Mucosa of descending colon (tissue), 3 donors: ENCODE measurements around the gene TOM1. TPM values are rescaled to one million over a fixed set of nuclear protein-coding genes. Genes with fewer than 3 reads are reported as not detected.

ENCODE experiments used
- ATAC-seq: fragments of 200-7000 bp; cut with Tn5 transposase; one replicate; pipeline ENCODE4 v1.9.1; 2020; ENCODE audit warnings: mild to moderate bottlenecking, moderate library complexity
- DNase-seq, 3 donors: peaks; one replicate each; pipeline ENCODE4 v3.0.0-alpha.2; 2020
- H3K36me3 ChIP-seq: fragments of 200-600 bp; one replicate; pipeline ENCODE4 v1.8.0; 2021; ENCODE audit warnings: low read depth, mild to moderate bottlenecking
- H3K4me1 ChIP-seq: fragments of 200-600 bp; one replicate; pipeline ENCODE4 v1.8.0; 2021; ENCODE audit warnings: low read depth, mild to moderate bottlenecking
- H3K4me3 ChIP-seq: fragments of 200-600 bp; one replicate; pipeline ENCODE4 v1.8.0; 2021; ENCODE audit warnings: mild to moderate bottlenecking
- H3K9me3 ChIP-seq: fragments of 200-600 bp; one replicate; pipeline ENCODE4 v1.8.0; 2021; ENCODE audit warnings: mild to moderate bottlenecking
- CTCF ChIP-seq: fragments of 200-600 bp; IDR thresholded peaks from one replicate; pipeline ENCODE4 v1.8.0; 2022; ENCODE audit warnings: antibody characterized with exemption, mild to moderate bottlenecking
- intact Hi-C, 2 donors: fragments of 100-400 bp; cut with DNase I in 1 of 2; cut with micrococcal nuclease in 1 of 2; formaldehyde crosslinking; loops; one replicate each; pipeline versions ENCODE4 v1.11.0 to v1.11.1; 2022; cut with DNase I, micrococcal nuclease
- total RNA-seq, 3 donors: library from RNA; stranded (reverse); fragmentation: NEBNext Ultra II Directional in 2 of 3; extraction: Animal tissue kit (Norgen Biotek cat#: 25700) in 2 of 3; gene quantifications; one replicate each; pipeline versions ENCODE4 v1.2.1 to v1.2.4, GENCODE V29; 2021 to 2023
- donor health status: DM: no; HTN: no; CAD: no; lungs with moderate emphysema.
- donor health status: DM: no; HTN: no; CAD: no.
- donor health status: DM: no; HTN: yes; CAD: no.

The TOM1 gene
- total RNA-seq, 3 donors from 2014 or later = 59.8 to 74.7 (median 60.2) TPM

DNA sequence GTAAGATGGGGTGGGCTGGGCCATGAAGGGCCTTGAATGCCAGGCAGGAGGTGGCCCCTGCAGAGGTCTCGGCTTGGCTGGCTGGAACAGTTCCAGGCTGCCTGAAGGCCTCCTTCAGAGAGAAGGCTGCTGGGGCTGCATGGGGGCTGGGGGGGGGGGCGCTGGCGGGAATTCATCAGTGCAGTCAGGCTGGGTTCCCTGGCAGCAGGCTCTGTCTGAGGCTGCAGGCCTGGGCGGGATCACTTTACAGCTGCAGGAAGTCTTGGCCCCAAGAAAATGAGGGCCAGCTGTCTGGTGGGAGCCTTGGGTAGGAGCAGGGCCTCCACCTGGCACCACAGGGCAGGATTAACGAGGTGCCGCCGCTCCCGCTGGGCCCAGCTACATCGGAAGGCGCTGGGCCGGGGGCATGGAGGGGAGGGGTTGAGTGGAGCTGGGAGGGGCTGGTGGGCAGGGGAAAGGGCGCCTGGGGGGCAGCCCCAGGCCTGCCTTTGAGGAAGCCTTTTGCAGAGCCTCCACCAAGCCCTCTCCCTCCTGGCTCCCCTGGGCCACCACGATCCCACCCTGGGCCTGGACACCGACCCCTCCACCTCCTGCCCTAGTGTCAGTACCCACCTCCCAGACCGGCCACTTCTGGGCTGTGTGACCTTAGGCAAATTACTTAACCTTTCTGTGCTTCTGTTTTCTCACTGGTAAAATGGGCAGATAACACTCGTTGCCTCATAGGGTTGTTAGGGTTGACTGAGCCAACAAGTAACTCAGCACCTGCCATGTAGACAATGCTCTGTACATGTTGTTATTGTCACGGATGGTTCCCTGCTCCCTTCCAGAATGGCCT, 50.2 kb downstream of the TOM1 start:
- Histone ChIP-seq H3K4me3 (no peak overlapping the region), H3K4me1 (peaks cover 4% of the 10 kb centered on the region), H3K9me3 (no peaks in the 10 kb centered on the region), H3K36me3 (no peaks in the 10 kb centered on the region)
- TF ChIP-seq CTCF = no peak
- ATAC-seq (peak; percentile 15), DNase-seq (peak in 1 of 3 donors; percentile 57)
- intact Hi-C loops = loop anchor here in 1 of 2 donors (10.0 kb wide), 1 partner anchor 275 kb away; no protein-coding TSS in a partner anchor

DNA sequence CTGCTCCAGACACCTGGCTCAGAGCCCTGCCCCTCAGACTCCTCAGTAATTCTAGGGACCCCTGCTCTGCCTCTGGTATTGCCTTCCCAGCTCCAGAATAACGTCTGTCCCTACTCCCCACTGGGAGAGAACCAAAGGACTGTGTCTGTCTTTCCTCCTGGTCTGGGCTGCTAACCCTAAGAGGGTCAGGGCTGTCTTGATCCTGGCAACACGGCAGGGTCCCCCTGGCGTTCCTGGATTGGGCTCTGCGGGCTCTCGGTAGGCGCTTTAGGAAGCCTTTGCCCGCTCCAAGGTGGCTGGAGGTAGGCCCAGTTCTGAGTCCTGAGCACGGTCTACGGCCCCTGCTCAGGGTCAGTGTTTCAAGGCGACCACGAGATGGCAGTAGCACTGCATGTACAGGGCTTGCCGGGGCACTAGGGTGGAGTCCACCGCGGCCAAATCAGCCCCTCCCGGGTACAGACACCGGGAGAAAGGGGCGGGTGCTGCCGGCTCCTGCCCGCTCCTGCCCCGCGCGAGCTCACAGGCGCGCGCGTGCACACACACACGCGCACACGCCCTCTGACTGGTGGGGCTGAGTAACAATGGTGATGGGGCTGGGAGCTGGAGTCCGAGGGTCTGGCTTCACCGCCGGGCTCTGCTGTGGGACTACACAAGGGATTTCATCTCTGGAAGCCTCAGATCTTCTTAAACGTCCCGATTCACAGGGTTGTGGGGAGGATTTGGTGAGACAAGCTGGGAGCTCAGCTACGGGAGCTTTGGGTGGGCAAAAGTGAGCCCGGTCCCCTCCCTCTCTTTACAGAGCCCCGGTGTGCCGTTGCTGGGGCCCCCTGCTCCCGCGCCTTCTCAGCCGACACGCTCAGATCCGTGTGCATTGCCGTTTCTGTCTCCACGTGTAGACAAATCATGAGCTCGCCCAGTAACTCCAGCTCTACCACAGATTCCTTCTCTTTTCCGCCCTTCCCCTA, 51.1 kb downstream of the TOM1 start:
- intact Hi-C loops = loop anchor here in 1 of 2 donors (10.0 kb wide), 1 partner anchor 274 kb away; no protein-coding TSS in a partner anchor
- H3K36me3 ChIP-seq = no peaks in the 10 kb centered on the region
- DNase-seq = peak; percentile 84 to 94 (median 94)
- H3K4me3 ChIP-seq = no peak overlapping the region
- TF ChIP-seq CTCF = peak; percentile 80
- H3K4me1 ChIP-seq = peaks cover 4% of the 10 kb centered on the region
- no peaks in the 10 kb centered on the region for H3K9me3 ChIP-seq
- ATAC-seq = peak; percentile 94

DNA sequence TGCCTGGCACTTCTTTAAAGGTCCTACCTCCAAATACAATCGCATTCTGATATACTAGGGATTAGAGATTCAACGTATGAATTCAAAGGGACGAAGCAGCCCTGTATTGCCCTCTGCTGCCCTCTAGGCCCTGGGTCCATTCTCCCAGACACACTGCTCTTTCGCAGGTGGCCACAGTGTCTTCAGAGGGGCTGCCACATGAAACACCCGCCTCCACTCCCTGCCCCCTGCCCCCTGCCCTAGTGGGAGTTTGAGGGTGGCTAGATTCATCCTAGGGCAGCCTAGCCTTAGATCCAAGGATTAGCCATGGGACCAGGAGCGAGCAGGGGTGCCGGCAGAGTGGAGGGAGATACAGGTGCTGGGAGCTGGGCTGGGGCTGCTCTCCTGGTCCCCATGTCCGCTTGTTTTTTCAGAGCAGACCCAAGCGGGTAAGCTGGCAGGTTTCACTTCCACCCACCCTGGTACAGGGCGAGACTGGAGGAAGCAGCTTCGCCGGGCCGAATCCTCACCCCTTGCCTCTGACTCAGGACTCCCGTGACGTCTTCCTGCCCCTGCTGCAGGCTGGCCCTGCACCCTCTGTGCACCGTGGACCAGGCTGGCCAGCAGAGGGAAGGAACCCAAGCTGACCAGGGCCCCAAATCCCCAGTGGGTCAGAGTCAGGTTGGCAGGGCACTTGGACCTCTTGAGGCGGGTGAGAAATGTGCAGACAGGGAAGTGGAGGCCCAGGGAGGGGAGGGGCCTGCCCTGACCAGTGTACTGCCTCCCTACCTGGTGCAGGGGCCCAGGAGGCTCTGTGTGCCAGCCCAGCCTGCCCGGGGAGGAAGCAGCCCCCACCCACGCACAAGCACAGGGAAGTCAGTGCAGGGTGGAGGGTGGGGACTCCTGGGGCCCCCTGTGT, 52.8 kb downstream of the TOM1 start:
- DNase-seq (peak; percentile 59 to 88 (median 63)), ATAC-seq (peak; percentile 39)
- Histone ChIP-seq H3K36me3 (no peaks in the 10 kb centered on the region), H3K4me1 (peaks cover 4% of the 10 kb centered on the region), H3K4me3 (no peak overlapping the region), H3K9me3 (no peaks in the 10 kb centered on the region)
- no peak for TF ChIP-seq CTCF
- intact Hi-C loops = loop anchor here in 1 of 2 donors (10.0 kb wide), 1 partner anchor 272 kb away; no protein-coding TSS in a partner anchor

DNA sequence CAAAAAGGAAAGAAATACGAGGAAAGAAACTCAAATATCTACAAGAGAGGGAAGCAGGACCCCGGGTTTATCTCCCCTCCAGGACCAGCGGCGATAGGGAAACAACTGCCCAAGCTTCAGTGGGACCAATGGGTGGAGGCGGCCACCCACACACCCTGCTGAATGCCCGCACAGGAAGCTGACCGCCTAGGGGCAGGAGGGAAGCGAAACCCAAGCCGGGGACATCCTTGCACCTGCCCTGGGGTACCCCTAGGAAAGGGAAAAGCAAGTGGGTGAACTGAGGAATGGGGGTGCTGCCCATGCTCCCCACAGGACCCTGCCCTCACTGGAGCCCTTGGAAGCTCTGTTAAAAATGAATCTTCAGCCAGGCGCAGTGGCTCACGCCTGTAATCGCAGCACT, 53.6 kb downstream of the TOM1 start:
- no peaks in the 10 kb centered on the region for H3K9me3 ChIP-seq
- no peaks in the 10 kb centered on the region for H3K36me3 ChIP-seq
- H3K4me1 ChIP-seq = peaks cover 4% of the 10 kb centered on the region
- DNase-seq = peak in 1 of 3 donors; percentile 66
- intact Hi-C loops = loop anchor here in 1 of 2 donors (10.0 kb wide), 1 partner anchor 271 kb away; no protein-coding TSS in a partner anchor
- no peak for ATAC-seq
- TF ChIP-seq CTCF = no peak
- no peak overlapping the region for H3K4me3 ChIP-seq
